Right renal pelvis (tissue), 4 donors: ENCODE results near the gene RBM39. TPM values are rescaled to one million over a fixed set of nuclear protein-coding genes. Genes with fewer than 3 reads are reported as not detected.
"Not testable (repeated sequence)": the region's sequence is repeated elsewhere in the genome, so short reads cannot be mapped to it uniquely, and the experiment has no call there.

Source experiments
- DNase-seq, 4 donors: peaks; one replicate each; pipeline ENCODE4 v3.0.0-alpha.2; 2013; ENCODE audit warnings: low read depth in 4 of 4, low spot score in 3 of 4, missing footprints in 1 of 4
- polyA plus RNA-seq, 4 donors: library from polyadenylated mRNA; unstranded; fragments of 120-200 nt; gene quantifications; one replicate each; pipeline ENCODE4 v1.2.1, GENCODE V29; 2013; ENCODE audit not compliant: insufficient read length in 4 of 4

Gene RBM39
- 100 to 1,000 TPM; 497 to 603 (median 575) TPM for polyA plus RNA-seq

GRCh38 chr20:35741892-35742740, at the start of gene RBM39:
RBM39 (minus strand) TSS chr20:35742260; CDS start chr20:35740874, 1,386 bp downstream.
- DNase-seq, result peak; percentile 100

GRCh38 chr20:35791821-35792220, 49.8 kb upstream of the RBM39 start:
- DNase-seq, result no peak

GRCh38 chr20:35791097-35791496, 49.0 kb upstream of the RBM39 start:
- no peak for DNase-seq

GRCh38 chr20:35788796-35789195, 46.7 kb upstream of the RBM39 start:
- no peak for DNase-seq

- DNase-seq, result not testable (repeated sequence)
Observed at GRCh38 chr20:35785541-35785940, 43.5 kb upstream of the RBM39 start.

- DNase-seq, result not testable (repeated sequence)
Observed at GRCh38 chr20:35783811-35784210, 41.8 kb upstream of the RBM39 start.

GRCh38 chr20:35776513-35777101, 34.5 kb upstream of the RBM39 start:
- no peak for DNase-seq

GRCh38 chr20:35774391-35774790, 32.3 kb upstream of the RBM39 start:
- DNase-seq, result no peak

- no peak for DNase-seq
Observed at GRCh38 chr20:35773154-35773751, 31.2 kb upstream of the RBM39 start.

- no peak for DNase-seq
Observed at GRCh38 chr20:35772563-35773058, 30.6 kb upstream of the RBM39 start.

- peak; percentile 85 to 91 (median 88) for DNase-seq
Observed at GRCh38 chr20:35771689-35772562, 29.9 kb upstream of the RBM39 start, which contains the start of gene PHF20. PHF20 (plus strand) TSS chr20:35772015; CDS start chr20:35801523, 29,508 bp downstream.

- no peak for DNase-seq
Observed at GRCh38 chr20:35771367-35771688, 29.3 kb upstream of the RBM39 start.

GRCh38 chr20:35768731-35769664, 26.9 kb upstream of the RBM39 start:
- DNase-seq, result peak in 2 of 4 donors; percentile 23 to 36

GRCh38 chr20:35767683-35768481, 25.8 kb upstream of the RBM39 start:
- DNase-seq, result no peak

GRCh38 chr20:35766843-35767242, 24.8 kb upstream of the RBM39 start:
- no peak for DNase-seq

- not testable (repeated sequence) for DNase-seq
Observed at GRCh38 chr20:35764936-35765335, 22.9 kb upstream of the RBM39 start.

GRCh38 chr20:35762461-35762860, 20.4 kb upstream of the RBM39 start:
- no peak for DNase-seq

- not testable (repeated sequence) for DNase-seq
Observed at GRCh38 chr20:35761548-35761947, 19.5 kb upstream of the RBM39 start.
